Activated T-helper 1 cell treated with anti-CD3 and anti-CD28 coated beads, Interleukin-12 subunit alpha, Interleukin-12 subunit beta, Interleukin-2, Interleukin-4 antibody, amounts not matched to agents 30 ng/mL and 10 ng/mL and 1 ng/mL, durations not matched to agents 14 hours and 24 hours and 36 hours (primary cell): ENCODE data around the gene DAB1. TPM values are rescaled to one million over a fixed set of nuclear protein-coding genes. Genes with fewer than 3 reads are reported as not detected.
"Not testable (repeated sequence)": the region's sequence is repeated elsewhere in the genome, so short reads cannot be mapped to it uniquely, and the experiment has no call there.

ENCODE experiments used
- DNase-seq: peaks from one replicate; pipeline ENCODE4 v3.0.0; 2021; ENCODE audit warnings: low spot score
- H3K27ac Mint-ChIP-seq: one replicate; pipeline ENCODE4 v1.8.0; 2021; ENCODE audit warnings: mild to moderate bottlenecking, mixed read lengths
- H3K27me3 Mint-ChIP-seq: one replicate; pipeline ENCODE4 v1.8.0; 2022; ENCODE audit warnings: mild to moderate bottlenecking, moderate library complexity, mixed read lengths; ENCODE audit not compliant: insufficient read depth
- H3K36me3 Mint-ChIP-seq: one replicate; pipeline ENCODE4 v1.8.0; 2021; ENCODE audit warnings: low read depth, mixed read lengths
- H3K4me1 Mint-ChIP-seq: one replicate; pipeline ENCODE4 v1.8.0; 2021; ENCODE audit warnings: low read depth, mixed read lengths
- H3K4me3 Mint-ChIP-seq: one replicate; pipeline ENCODE4 v1.8.0; 2021; ENCODE audit warnings: mild to moderate bottlenecking, moderate library complexity, mixed read lengths
- H3K9me3 Mint-ChIP-seq: one replicate; pipeline ENCODE4 v1.8.0; 2021; ENCODE audit warnings: mixed read lengths
- intact Hi-C: fragments of 100-400 bp; cut with micrococcal nuclease; formaldehyde crosslinking; loops from one replicate; pipeline ENCODE4 v1.15.1; 2024
- total RNA-seq: library from RNA; stranded (reverse); gene quantifications from 2 replicates; pipeline ENCODE4 v1.2.3, GENCODE V29; 2022

The DAB1 gene
- total RNA-seq, 1 donor from 2014 or later = not detected

DNA sequence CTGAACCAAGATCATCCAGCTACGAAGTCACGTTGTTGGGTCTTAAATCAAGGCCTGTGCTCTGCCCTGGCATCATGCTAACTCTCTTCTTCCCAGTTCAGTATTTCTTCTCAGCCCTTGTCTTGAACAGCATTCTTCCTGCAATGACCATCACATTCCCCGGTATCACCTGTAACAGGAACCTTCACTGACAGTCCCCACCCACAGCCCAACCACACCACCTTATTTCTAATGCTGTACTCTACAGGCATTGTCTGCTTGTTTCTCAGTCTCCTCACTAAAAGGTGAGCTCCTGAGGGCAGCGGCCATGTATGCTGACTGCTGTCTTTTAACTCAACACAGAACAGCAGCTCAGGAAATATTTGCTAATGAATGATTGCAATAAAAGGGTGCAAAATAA, 54.0 kb downstream of the DAB1 start:
- no peak for DNase-seq
- no peaks in the 10 kb centered on the region for H3K36me3 Mint-ChIP-seq
- intact Hi-C loops = no loop called here
- H3K4me1 Mint-ChIP-seq = no peaks in the 10 kb centered on the region
- no peaks in the 10 kb centered on the region for H3K27me3 Mint-ChIP-seq
- H3K27ac Mint-ChIP-seq = no peak overlapping the region
- no peak overlapping the region for H3K4me3 Mint-ChIP-seq
- H3K9me3 Mint-ChIP-seq = peaks cover 6% of the 10 kb centered on the region

DNA sequence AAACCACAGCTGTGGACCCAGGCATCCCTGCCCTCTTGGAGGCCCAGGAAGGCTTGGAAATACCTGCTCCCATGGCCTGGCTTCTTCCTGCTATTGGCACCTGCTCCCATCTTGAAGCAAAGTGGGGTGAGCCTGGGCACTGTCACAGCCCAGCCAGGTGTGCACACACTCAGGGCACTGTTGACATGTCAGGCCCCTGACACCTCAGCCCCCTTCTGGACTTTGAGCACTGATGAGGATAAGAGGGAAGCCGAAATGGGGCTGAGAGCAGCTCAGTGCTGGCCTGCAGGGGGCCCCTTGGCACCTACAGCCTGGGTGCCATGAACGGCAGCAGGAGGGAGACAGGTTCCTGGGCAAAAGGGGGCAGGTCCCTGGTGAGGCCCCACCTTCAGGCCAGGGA, 55.9 kb downstream of the DAB1 start:
- Mint-ChIP-seq H3K27me3 (peaks cover 1% of the 10 kb centered on the region), H3K27ac (no peak overlapping the region), H3K36me3 (no peaks in the 10 kb centered on the region), H3K4me3 (no peak overlapping the region), H3K9me3 (peaks cover 6% of the 10 kb centered on the region), H3K4me1 (no peaks in the 10 kb centered on the region)
- intact Hi-C loops = no loop called here
- no peak for DNase-seq

DNA sequence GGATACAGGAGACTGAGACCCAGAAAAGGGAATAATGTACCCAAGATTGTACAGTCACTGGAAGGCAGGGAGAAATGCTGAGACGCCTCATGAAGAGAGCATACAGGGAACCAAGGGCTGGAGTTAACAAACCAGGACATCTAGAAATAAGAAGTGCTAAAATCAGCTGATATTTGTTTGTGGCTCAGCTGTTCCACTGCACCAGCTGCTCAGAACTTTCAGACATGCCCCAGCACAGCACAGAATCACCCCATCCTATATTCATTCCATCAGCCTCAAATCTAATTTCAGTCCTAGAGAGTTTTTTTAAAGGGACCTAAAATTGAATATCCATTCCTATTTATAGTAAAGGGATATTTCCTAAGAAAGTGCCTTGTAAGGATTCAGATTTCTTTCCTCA, 60.2 kb downstream of the DAB1 start:
- peaks cover 2% of the 10 kb centered on the region for H3K9me3 Mint-ChIP-seq
- H3K27me3 Mint-ChIP-seq = peaks cover 1% of the 10 kb centered on the region
- no peaks in the 10 kb centered on the region for H3K36me3 Mint-ChIP-seq
- no peak overlapping the region for H3K27ac Mint-ChIP-seq
- intact Hi-C loops = no loop called here
- no peak for DNase-seq
- H3K4me3 Mint-ChIP-seq = no peak overlapping the region
- no peaks in the 10 kb centered on the region for H3K4me1 Mint-ChIP-seq

DNA sequence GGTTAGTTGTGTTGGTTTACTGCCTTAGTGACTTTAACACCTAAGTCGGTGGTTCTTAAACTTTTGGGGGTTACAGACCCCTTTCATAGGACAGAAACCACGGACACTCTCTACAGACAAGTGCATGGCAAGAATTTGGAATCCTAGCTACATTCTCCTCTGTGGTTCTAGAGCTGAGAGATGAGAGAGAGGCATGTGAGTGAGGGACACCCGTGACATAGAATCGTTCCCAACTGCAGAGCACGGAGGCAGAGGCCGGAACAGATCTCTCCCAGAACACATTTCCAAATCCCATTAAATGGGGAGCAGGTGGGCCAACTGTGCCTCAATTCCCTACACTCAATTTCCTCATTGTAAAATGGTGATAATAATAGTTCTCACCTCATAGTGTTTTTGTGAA, 60.7 kb downstream of the DAB1 start:
- Mint-ChIP-seq H3K27ac (no peak overlapping the region), H3K36me3 (no peaks in the 10 kb centered on the region), H3K4me1 (no peaks in the 10 kb centered on the region), H3K9me3 (no peaks in the 10 kb centered on the region), H3K27me3 (peaks cover 1% of the 10 kb centered on the region), H3K4me3 (no peak overlapping the region)
- DNase-seq = no peak
- intact Hi-C loops = no loop called here

DNA sequence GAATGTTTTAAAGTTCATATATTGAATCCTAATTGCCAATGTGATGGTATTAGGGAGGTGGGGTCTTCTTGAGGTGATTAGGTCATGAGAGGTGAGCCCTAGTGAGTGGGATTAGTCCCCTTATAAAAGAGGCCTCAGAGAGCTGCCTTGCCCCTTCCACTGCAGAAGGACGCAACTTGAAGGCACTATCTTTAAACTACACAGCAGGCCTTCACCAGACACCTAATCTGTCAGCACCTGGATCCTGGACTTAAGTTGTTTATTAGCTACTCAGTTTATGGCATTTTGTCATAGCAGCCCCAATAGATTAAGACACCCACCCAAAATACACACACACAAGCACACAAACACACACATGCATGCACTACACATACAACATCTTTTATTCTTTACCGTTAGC, 61.4 kb downstream of the DAB1 start:
- intact Hi-C loops = no loop called here
- H3K27me3 Mint-ChIP-seq = peaks cover 1% of the 10 kb centered on the region

DNA sequence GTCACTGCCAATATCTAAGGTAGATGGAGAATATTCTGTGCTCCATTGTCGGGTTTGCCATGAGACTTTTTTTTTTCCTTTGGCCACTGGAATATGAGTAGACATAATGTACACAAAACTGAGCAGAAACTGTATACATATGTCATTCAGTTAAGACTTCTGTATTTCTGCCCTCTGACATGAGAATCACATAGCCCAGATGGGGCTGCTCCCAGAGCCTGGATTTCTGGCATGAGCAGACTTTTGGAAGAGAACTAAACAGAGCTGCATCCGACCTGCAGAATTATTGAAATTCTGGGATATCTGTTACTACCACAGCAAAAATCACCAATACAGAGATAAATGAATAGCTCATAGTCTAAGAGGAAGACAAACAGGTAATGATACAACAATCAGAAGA, 62.3 kb downstream of the DAB1 start:
- Mint-ChIP-seq H3K4me1 (no peaks in the 10 kb centered on the region), H3K4me3 (no peak overlapping the region), H3K27ac (no peak overlapping the region), H3K27me3 (peaks cover 1% of the 10 kb centered on the region), H3K36me3 (no peaks in the 10 kb centered on the region), H3K9me3 (no peaks in the 10 kb centered on the region)
- intact Hi-C loops = no loop called here
- DNase-seq = no peak

More for the DNA sequence above, 61.4 kb downstream of the DAB1 start:
- no peak for DNase-seq
- H3K27ac Mint-ChIP-seq = no peak overlapping the region
- H3K4me3 Mint-ChIP-seq = no peak overlapping the region
- H3K36me3 Mint-ChIP-seq = no peaks in the 10 kb centered on the region
- no peaks in the 10 kb centered on the region for H3K4me1 Mint-ChIP-seq
- no peaks in the 10 kb centered on the region for H3K9me3 Mint-ChIP-seq

DNA sequence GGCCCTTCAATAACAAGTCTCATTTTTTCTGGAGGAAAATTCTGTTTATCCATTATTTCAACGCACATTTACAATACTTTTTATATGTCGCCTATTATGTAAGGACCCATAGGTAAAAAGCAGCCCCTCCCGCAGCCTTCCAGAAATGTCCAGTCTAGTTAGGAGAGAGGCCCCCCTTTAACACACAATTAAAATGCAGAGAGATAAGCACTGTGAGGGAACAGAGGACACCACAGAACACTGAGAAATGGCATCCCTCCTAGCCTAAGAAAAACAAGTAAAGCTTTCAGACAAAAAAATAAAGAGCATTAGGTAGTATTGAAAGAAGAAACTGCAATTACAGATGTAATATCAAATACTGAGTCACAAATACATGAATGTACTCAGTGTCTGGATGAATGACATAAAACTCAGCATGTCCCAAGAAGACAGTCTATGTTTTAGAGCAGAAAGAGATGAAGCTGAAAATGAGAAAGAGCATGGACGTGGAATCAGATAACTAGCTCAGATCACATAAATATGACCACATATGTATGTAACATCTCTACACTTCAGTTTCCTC, 62.9 kb downstream of the DAB1 start:
- no peak for DNase-seq
- intact Hi-C loops = no loop called here
- Mint-ChIP-seq H3K4me1 (no peaks in the 10 kb centered on the region), H3K27ac (no peak overlapping the region), H3K9me3 (no peaks in the 10 kb centered on the region), H3K4me3 (no peak overlapping the region), H3K36me3 (no peaks in the 10 kb centered on the region), H3K27me3 (peaks cover 1% of the 10 kb centered on the region)

DNA sequence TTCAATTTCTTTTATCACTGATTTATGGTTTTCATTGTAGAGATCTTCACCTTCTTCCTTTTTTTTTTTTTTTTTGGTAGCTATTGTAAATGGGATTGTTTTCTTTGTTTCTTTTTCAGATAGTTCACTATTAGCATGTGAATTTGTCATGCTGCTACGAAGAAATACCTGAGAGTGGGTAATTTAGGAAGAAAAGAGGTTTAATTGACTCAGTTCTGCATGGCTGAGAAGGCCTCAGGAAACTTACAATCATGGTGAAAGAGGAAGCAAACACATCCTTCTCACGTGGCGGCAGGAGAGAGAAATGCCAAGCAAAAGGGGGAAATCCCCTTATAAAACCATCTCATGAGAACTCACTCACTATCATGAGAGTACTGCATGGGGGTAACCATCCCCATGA, 66.4 kb downstream of the DAB1 start:
- Mint-ChIP-seq H3K9me3 (no peaks in the 10 kb centered on the region), H3K36me3 (no peaks in the 10 kb centered on the region), H3K27ac (no peak overlapping the region), H3K4me3 (no peak overlapping the region), H3K27me3 (no peaks in the 10 kb centered on the region), H3K4me1 (no peaks in the 10 kb centered on the region)
- no peak for DNase-seq
- intact Hi-C loops = no loop called here

DNA sequence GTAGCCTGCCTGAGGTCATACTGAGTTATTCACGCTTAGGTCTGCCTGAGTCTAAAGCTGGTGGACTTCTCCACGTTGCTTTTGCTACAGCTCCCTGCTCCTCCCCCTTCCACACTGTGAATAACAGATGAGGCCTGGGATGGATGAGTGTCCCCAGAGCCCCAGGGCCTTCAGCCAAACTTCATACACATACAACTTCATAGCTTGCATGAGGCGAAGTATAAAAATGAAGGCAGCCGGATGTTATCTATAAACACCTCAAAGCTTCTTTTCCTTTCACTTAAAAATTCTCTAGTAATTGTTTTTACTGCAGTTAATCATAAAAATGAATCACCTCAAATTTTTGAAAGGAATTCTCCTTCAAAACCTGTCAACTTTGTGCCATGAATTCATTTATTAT, 70.2 kb downstream of the DAB1 start:
- Mint-ChIP-seq H3K36me3 (no peaks in the 10 kb centered on the region), H3K9me3 (no peaks in the 10 kb centered on the region), H3K27ac (no peak overlapping the region), H3K4me3 (no peak overlapping the region), H3K4me1 (no peaks in the 10 kb centered on the region), H3K27me3 (no peaks in the 10 kb centered on the region)
- intact Hi-C loops = no loop called here
- DNase-seq = no peak

DNA sequence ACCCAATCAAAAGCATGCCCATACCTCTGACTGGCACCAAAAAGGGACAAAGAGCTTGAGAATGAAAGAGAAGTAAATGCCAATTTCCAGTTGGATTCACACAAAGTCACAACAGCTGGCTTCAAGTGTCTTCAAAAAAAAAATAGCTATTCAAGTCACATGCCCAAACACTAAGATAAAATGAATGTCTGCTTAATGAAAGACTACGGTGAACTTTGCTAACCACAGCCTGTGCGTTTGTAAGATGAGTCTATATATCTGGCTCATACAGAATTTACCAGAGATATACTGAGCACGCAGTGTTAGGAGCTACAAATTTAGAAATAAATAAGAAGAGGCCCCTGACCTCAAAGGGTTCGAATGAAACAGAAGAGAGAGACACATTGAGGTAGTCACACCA, 73.2 kb downstream of the DAB1 start:
- H3K4me1 Mint-ChIP-seq = no peaks in the 10 kb centered on the region
- H3K9me3 Mint-ChIP-seq = no peaks in the 10 kb centered on the region
- H3K27ac Mint-ChIP-seq = no peak overlapping the region
- H3K27me3 Mint-ChIP-seq = no peaks in the 10 kb centered on the region
- DNase-seq = no peak
- intact Hi-C loops = no loop called here
- no peaks in the 10 kb centered on the region for H3K36me3 Mint-ChIP-seq
- no peak overlapping the region for H3K4me3 Mint-ChIP-seq

DNA sequence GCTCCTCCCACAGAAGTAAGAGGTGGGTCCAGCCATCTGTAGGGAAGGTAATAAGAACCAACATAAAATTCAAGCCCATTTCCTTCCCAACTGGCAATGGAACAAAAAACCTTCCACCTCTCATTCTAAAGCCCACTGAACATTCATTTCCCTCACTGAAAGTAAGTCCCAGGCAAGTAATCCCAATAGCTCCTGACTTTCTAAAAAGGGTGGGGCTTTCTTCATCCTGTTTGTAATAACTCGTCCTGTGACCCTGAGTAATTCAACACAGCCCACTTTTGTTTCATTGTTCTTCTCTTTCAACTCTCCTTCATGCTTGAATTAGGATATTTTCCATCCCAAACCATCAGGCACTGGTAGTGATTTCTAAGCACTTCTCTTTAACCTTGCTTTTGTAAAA, 74.9 kb downstream of the DAB1 start:
- intact Hi-C loops = no loop called here
- Mint-ChIP-seq H3K9me3 (no peaks in the 10 kb centered on the region), H3K4me1 (no peaks in the 10 kb centered on the region), H3K36me3 (no peaks in the 10 kb centered on the region), H3K27ac (no peak overlapping the region), H3K27me3 (no peaks in the 10 kb centered on the region), H3K4me3 (no peak overlapping the region)
- no peak for DNase-seq

DNA sequence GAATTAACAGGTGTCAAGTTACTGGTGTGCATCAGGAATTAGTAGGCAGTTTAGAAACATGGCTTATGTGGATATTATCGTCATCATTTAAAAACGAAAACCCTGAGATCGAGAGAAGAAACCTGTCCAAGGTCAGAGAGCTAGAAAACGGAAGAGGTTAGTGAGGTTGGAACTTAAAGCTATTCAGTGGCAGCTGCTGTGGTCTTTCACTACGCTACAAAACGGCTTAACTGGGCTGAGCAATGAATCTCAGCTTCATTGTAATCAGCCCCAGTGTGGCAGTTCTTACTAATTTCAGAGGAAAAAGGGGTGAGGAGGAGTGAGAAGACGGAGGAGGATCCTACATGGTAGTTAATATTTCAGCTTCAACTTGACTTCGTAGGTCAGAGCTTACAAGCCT, 77.9 kb downstream of the DAB1 start:
- intact Hi-C loops = no loop called here
- H3K27me3 Mint-ChIP-seq = no peaks in the 10 kb centered on the region

DNA sequence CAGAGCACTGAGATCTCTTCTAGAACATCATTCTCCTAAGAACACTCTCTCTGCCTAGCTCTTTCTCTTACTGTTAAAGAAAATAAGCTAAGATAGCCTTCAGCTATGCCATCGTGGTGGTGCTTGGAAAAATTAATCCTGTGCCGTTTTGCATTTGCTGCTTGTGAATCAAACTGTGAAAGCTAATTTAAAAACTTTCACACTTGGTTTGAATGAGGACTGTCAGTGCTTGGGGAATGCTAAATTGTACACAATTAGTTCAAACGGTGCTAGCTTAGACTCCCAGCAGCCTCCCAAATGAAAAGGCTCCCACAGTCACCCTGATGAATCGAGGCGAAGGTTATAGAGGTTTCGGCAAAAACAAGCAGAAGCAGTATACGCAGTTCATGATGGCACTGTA, 79.6 kb downstream of the DAB1 start:
- DNase-seq = no peak
- no peaks in the 10 kb centered on the region for H3K9me3 Mint-ChIP-seq
- no peaks in the 10 kb centered on the region for H3K4me1 Mint-ChIP-seq
- H3K27ac Mint-ChIP-seq = no peak overlapping the region
- no peaks in the 10 kb centered on the region for H3K36me3 Mint-ChIP-seq
- no peaks in the 10 kb centered on the region for H3K27me3 Mint-ChIP-seq
- no peak overlapping the region for H3K4me3 Mint-ChIP-seq
- intact Hi-C loops = no loop called here

More for the DNA sequence above, 77.9 kb downstream of the DAB1 start:
- no peak overlapping the region for H3K4me3 Mint-ChIP-seq
- no peaks in the 10 kb centered on the region for H3K9me3 Mint-ChIP-seq
- DNase-seq = no peak
- no peaks in the 10 kb centered on the region for H3K4me1 Mint-ChIP-seq
- H3K36me3 Mint-ChIP-seq = no peaks in the 10 kb centered on the region
- no peak overlapping the region for H3K27ac Mint-ChIP-seq

DNA sequence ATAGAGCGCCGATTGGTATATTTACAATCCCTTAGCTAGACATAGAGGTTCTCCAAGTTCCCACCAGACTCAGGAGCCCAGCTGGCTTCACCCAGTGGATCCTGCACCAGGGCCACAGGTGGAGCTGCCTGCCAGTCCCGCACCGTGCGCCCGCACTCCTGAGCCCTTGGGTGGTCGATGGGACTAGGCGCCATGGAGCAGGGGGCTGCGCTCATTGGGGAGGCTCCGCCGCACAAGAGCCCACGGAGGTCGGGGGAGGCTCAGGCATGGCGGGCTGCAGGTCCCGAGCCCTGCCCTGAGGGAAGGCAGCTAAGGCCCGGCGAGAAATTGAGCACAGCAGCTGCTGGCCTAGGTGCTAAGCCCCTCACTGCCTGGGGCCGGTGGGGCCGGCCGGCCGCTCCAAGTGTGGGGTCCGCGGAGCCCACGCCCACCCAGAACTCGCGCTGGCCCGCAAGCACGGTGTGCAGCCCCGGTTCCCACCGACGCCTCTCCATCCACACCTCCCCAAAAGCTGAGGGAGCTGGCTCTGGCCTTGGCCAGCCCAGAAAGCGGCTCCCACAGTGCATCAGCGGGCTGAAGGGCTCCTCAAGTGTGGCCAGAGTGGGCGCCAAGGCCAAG, 80.5 kb downstream of the DAB1 start:
- intact Hi-C loops, DNase-seq, H3K36me3 Mint-ChIP-seq, H3K27ac Mint-ChIP-seq, H3K4me1 Mint-ChIP-seq, H3K27me3 Mint-ChIP-seq, H3K4me3 Mint-ChIP-seq, H3K9me3 Mint-ChIP-seq: not testable (repeated sequence)
